Uterus (tissue), 2 donors: Measurements from ENCODE around the gene ILK.

Experiments
- POLR2A ChIP-seq, 2 donors: fragments of 450-650 bp; IDR thresholded peaks; one replicate each; pipeline ENCODE4 v1.6.1; 2016; ENCODE audit warnings: antibody characterized with exemption in 2 of 2, mild to moderate bottlenecking in 1 of 2, moderate library complexity in 1 of 2
- TF ChIP-seq, protein P1 (sequence below), 4 experiments: fragments of 200-600 bp in 2 of 4; fragments of 450-650 bp in 2 of 4; sonication (generic) in 2 of 4; IDR thresholded peaks; one replicate each; pipeline ENCODE4 v1.5.1; 2016 to 2019; ENCODE audit warnings: antibody characterized with exemption in 4 of 4, mild to moderate bottlenecking in 2 of 4, moderate library complexity in 1 of 4

DNA sequence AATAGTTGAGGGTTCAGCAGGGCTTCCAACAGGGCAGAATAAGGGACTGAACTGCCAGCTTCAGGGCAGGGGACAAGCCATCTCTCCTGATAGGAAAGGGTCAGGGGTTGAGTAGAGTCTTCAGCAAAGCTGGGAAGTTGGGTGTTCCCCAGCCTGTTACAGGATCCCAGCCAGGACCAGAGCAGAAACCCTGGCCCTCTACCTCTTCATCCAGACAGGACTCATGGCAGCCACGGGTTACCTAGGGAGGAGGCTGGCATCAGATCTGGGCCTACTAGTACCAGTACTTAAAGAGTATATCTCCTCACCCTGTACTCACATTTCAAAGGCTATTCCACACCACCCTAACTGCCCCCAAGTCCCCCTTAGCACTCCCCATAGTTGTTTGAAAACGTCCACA, 10.9 kb downstream of the ILK start:
- no peak for TF ChIP-seq POLR2A (IDR thresholded peaks at IDR 0.05)
- TF ChIP-seq, protein P1, sequence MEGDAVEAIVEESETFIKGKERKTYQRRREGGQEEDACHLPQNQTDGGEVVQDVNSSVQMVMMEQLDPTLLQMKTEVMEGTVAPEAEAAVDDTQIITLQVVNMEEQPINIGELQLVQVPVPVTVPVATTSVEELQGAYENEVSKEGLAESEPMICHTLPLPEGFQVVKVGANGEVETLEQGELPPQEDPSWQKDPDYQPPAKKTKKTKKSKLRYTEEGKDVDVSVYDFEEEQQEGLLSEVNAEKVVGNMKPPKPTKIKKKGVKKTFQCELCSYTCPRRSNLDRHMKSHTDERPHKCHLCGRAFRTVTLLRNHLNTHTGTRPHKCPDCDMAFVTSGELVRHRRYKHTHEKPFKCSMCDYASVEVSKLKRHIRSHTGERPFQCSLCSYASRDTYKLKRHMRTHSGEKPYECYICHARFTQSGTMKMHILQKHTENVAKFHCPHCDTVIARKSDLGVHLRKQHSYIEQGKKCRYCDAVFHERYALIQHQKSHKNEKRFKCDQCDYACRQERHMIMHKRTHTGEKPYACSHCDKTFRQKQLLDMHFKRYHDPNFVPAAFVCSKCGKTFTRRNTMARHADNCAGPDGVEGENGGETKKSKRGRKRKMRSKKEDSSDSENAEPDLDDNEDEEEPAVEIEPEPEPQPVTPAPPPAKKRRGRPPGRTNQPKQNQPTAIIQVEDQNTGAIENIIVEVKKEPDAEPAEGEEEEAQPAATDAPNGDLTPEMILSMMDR (IDR thresholded peaks at IDR 0.05) = no peak
